GM21367 (cell line): ENCODE data around the gene C19orf38.
"Not testable (repeated sequence)": the region's sequence is repeated elsewhere in the genome, so short reads cannot be mapped to it uniquely, and the experiment has no call there.

Experiments used
- ATAC-seq: cut with Tn5 transposase; IDR thresholded peaks from one replicate; pipeline ENCODE4 v1.9.1; 2021; ENCODE audit not compliant: unreplicated experiment

The C19orf38 gene

GRCh38 chr19:10846500-10847202 lies 1.6 kb upstream of the C19orf38 start:
- no peak for ATAC-seq

GRCh38 chr19:10850631-10851030 lies 2.4 kb downstream of the C19orf38 start:
- no peak for ATAC-seq

GRCh38 chr19:10852098-10852800 lies 4.0 kb downstream of the C19orf38 start:
- no peak for ATAC-seq

DNA sequence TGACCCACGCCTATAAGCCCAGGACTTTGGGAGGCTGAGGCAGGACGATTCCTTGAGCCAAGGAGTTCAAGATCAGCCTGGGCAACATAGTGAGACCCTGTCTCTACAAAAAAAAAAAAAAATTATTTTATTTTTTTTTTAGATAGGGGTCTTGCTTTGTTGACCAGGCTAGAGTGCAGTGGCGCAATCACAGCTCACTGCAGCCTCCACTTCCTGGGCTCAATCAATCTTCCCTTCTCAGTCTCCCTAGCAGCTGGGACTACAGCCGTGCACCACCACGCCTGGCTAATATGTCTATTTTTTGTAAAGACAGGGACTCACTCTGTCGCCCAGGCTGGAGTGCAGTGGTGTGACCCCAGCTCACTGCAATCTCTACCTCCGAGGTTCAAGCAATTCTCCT lies 4.7 kb downstream of the C19orf38 start:
- no peak for ATAC-seq

DNA sequence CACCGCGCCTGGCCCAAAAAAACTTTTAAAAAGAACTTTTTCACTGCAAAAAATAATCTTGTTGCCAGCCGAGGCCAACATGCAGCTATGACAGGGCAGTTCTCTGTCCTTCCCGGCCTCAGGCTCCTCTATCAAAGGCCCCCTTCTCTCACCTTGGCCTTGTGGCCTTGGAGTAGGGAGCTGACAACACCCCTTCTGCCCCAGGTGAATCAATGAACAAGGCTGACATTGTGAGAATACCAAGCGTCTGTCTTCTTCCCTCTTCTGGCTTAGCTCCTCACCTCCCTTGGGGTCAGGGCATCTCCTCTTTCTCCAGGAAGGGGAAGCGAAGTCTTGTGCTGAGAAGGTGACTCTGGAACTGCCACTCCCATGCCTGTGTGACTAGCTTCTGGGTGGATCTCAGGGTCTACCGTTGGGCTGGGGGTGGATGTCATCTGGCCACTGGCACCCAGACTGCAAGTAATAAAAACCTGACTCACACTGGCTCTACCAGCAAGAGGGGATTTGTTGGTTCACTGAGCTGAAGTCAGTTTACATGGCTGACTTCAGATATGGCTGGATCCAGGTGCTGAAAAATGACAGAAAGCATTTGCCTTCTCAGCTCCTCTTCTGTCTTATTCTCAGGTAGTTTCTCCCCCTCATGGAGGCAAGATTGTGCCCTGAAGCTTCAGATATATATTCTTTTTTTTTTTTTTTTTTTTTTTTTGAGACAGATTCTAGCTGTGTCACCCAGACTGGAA lies 6.3 kb downstream of the C19orf38 start:
- no peak for ATAC-seq

- no peak for ATAC-seq
Measured at GRCh38 chr19:10855879-10856522, 7.8 kb downstream of the C19orf38 start.

DNA sequence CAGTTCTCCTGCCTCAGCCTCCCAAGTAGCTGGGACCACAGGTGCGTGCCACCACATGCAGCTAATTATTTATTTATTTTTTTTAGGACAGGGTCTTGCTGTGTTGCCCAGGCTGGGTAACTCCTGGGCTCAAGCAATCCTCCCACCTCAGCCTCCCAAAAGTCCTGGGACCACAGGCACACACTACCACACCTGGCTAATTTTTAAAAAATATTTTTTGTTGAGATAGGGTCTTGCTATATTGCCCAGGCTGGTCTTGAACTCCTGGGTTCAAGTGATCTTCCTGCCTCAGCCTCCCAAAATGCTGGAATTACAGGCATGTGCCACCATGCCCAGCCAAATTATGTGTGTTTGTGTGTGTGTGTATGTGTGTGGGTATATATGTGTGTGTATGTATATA lies 8.7 kb downstream of the C19orf38 start:
- ATAC-seq = not testable (repeated sequence)

DNA sequence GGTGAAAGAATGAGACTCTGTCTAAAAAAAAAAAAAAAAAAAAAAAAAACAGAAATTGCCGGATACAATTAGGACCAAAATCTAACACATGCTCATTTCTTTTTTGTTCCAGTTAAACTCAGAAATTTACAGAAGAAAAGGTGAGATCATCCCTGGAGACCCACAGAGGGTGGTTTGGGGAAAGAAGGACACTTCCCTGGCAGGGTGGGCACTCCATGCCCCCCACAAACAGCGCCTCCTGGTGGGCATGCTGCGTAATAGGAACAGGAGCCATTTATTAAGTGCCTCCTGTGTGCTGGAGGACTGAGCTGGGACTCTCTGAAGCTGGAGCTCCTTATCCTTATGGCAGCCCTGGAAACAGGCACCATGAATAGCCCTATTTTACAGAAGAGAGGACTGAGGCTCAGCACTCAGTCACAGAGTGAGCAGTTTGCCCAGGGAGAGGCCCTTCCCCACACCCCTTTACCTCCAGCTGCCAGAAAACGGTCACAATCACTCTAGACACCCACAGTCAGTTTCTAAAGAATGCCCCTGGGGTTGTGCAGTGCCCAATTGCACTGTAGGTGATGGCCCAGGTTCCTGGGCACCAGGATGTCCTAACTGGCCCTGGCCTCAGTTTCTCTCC lies 10.1 kb downstream of the C19orf38 start:
- no peak for ATAC-seq

DNA sequence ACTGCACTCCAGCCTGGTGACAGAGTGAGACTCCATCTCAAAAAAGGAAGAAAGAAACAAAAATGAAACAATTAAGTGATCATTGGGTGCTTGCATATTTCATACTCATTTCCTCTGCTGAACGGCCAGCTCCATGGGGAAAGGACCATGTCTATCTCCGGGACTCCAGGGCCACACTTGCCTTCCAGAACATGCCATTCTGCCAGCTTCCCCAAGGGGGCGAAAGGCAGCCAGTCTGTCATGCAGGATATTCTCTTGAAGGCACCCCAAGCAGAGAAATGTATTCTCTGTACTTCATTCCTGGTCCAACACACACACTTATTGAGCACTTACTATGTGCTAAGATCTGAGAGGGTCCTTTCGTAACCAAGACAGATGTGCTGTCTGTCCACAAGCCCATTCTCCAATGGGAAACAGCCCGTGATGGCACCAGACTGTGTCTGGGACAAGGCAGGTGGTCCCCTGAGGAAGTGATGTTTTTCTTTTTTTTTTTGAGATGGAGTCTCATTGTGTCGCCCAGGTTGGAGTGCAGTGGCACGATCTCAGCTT lies 13.0 kb downstream of the C19orf38 start:
- ATAC-seq = no peak

- no peak for ATAC-seq
Measured at GRCh38 chr19:10862561-10863106, 14.4 kb downstream of the C19orf38 start.

GRCh38 chr19:10863107-10863717 lies 15.0 kb downstream of the C19orf38 start:
- no peak for ATAC-seq

GRCh38 chr19:10864538-10864899 lies 16.3 kb downstream of the C19orf38 start:
- no peak for ATAC-seq

DNA sequence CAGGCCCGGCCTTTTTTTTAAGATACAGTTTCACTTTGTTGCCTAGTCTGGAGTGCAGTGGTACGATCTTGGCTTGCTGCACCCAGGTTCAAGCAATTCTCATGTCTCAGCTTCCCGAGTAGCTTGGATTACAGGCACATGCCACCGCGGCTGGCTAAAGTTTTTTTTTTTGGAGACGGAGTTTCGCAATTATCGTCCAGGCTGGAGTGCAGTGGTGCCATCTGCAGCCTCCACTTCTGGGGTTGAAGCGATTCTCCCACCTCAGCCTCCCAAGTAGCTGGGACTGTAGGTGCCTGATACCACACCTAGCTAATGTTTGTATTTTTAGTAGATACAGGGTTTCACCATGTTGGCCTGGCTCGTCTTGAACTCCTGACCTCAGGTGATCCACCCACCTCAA lies 18.3 kb downstream of the C19orf38 start:
- ATAC-seq = no peak

DNA sequence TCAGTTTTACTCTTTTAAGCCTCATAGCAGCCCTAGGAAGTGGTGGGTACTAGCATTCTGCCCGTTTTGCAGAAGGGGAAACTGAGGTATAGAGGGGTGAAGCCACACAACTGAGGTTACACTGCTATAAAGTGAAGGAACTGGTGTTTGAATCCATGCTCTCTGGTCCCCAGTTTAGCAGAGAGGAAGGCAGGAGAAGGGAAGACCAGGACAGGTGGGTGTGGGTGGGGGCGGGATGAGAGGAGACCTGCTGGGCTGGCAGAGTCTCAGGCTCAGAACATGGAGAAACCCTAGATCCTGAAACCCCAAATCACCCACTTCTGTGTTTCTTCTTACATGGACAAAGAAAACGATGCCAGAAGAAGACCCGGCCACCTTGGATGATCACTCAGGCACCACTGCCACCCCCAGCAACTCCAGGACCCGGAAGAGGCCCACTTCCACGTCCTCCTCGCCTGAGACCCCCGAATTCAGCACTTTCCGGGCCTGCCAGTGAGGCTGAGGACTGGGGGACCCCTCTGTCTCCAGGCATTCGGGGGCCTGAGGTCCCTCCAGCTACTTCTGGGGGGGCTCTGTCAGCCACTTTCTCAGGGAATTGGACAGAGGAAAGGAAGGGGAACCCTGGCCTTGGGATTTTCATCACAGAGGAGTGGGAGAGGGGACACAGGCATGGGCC lies 20.8 kb downstream of the C19orf38 start:
- no peak for ATAC-seq

DNA sequence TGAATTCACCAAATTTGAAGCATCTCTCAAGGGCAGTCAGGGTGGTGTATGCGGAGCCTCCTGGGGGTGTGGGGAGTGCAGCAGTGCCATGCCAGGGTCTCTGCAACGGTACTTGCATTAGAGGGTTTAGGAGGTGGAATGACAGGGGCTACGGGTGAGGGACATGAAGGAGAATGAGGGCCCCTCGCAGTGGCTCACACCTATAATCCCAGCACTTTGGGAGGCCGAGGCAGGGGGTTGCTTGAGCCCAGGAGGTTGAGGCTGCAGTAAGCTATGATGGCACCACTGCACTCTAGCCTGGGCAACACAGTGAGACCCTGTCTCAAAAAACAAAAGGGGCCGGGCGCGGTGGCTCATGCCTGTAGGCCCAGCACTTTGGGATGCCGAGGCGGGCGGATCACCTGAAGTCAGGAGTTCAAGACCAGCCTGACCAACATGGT lies 21.7 kb downstream of the C19orf38 start:
- not testable (repeated sequence) for ATAC-seq

DNA sequence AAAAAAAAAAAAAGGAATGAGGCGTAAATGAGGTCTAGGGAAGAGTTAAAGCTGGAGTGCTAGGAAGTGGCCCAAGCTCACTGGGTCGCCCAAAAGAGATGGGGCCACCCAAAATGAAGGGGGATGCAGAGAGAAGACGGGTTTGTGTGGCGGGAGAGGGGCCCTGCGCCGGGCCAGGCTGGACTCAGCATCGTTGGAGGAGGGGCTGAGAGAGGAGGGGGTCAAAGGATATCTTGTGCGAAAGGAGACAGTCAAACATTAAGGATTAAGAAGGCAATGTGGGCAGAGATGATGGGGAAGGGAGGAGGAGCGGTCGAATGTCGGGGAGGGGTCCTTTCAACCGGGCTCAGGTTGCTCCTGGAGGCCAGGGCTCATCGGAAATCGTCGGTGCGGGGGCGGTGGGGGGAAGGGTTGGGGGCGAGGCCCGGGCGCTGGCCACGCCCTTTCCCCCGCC lies 22.3 kb downstream of the C19orf38 start:
- no peak for ATAC-seq

- ATAC-seq = peak; percentile 60
Measured at GRCh38 chr19:10870955-10871603, 22.9 kb downstream of the C19orf38 start, which contains the start of gene CARM1. Gene CARM1, plus strand, starts transcription at chr19:10871553. Its CDS starts 150 bp downstream, at chr19:10871703.

DNA sequence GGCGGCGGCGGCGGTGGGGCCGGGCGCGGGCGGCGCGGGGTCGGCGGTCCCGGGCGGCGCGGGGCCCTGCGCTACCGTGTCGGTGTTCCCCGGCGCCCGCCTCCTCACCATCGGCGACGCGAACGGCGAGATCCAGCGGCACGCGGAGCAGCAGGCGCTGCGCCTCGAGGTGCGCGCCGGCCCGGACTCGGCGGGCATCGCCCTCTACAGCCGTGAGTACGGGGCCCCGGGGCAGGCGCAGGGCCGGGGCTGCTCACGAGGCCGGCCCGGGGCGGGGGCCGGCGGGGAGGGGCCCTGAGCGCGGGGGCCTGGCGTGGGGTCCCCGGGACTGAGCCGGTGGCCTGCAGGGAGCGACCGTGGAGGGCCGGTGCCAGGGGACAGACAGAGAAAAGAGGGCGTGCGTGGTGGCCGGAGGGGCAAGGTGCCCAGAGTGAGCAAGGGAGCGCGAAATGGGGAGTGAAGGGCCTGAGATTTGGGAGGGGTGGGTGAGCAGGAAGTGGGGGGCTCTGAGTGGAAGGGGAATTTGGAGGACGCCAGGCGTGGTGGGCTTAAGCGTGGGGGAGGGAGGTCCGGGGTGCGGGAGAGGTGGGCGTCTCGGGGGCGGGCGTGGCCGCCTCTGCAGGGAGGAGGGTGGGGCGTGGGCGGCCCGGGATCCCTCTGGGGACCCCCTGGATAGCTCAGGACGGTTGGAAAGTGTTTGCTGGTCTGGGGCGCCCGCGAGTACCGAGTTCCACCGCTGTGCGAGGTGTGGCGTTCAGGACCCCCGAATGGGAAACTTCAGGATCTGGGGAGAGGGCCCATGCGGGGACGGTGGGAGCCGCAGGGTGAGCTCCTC lies 23.7 kb downstream of the C19orf38 start:
- ATAC-seq = peak; percentile 7
